HG02852 (cell line): ENCODE data around the gene ARHGAP31.
A peak's percentile ranks its signal among the peaks of the same experiment; 100 is the strongest.
"Not testable (repeated sequence)": the region's sequence is repeated elsewhere in the genome, so short reads cannot be mapped to it uniquely, and the experiment has no call there.

Experiments used
- ATAC-seq: cut with Tn5 transposase; IDR thresholded peaks from one replicate; pipeline ENCODE4 v1.9.1; 2021; ENCODE audit warnings: mild to moderate bottlenecking, moderate library complexity; ENCODE audit not compliant: unreplicated experiment

Gene ARHGAP31

DNA sequence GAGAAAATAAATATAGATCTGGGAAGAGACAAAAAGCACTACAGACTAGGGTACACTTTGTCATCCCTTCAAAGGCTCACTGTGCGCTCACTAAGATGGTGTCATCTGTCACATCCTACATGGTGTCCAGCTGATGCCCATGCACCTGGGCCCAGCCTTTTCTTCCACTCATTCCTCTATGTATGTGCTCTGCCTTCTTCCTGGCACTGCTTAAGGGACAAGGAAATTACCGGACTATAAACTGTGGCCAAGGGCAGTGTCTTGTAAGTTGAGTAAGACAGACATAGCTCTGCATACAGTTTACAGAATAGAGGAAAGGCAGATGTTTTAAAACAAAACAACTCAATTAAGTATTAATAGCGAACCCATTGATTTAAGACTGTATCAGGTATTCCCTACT lies 52.9 kb downstream of the ARHGAP31 start:
- ATAC-seq, result no peak

DNA sequence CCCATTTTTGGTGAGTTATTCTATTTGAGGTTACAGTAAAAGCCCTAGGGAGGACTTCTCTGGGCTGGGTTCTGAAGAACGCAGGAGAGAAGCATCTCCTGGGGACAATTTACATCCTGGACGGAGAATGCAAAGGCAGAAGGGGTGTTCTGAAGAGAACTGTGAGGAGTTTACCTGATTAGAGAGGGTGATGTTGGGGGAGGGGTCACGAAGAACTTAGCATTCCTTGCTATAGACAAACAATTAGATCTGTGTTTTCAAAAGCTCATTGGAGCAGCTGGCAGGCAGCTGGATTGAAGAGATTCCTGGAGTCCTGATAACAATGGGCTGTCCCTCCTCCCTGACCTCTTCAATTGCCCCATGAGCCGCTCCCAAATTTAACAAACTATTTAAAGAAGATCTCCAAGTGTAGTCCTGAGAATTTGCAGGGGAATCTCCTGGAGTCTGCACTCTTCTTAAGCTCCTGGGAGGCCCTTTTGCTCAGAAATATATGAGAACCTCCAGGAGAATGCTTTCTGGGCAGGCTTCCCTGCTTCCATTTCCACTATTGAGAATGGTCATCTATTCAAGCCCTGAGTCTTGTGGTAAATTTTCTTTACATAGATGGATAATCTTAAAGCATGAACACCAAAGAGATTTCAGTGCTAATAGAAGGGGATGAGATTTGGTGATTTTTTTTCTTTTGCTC lies 55.3 kb downstream of the ARHGAP31 start:
- no peak for ATAC-seq

DNA sequence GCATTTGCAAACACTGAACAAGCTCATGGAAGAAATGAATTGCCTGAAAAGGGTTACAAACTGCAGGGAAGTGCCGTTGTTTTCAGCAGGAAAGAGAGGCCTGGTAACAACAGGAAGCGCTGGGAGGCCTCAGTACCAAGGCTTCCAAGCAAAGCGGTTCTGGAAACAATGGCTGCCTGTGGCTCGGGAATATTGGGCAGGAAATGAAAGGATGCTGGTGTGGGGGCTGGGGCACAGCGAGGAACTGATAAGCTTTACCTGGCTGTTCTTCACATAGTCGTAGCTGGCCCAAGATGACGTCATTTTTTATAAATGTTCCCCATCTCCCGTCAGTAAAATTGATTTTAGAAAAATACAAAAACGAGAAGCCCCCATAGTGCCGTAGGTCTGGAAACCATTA lies 55.9 kb downstream of the ARHGAP31 start:
- ATAC-seq, result no peak

DNA sequence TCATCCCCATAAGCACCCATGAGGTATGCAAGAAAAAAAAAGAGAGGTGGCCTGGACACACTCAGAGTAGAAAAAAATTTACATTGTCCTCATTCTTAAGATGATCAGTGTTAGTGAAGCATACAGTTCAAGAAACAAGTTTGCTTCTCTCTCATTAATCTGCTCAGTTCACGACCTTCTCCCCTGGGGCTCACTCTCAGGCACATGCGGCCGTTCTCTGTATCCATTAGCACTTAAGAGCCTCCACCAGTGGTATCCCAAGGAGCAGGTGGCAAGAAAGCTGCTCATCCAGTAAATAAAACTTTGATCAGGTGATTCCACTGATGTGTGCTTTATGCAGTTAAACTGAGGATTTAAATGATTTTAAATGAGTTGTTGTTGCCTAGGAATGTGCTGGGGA lies 57.4 kb downstream of the ARHGAP31 start:
- no peak for ATAC-seq

DNA sequence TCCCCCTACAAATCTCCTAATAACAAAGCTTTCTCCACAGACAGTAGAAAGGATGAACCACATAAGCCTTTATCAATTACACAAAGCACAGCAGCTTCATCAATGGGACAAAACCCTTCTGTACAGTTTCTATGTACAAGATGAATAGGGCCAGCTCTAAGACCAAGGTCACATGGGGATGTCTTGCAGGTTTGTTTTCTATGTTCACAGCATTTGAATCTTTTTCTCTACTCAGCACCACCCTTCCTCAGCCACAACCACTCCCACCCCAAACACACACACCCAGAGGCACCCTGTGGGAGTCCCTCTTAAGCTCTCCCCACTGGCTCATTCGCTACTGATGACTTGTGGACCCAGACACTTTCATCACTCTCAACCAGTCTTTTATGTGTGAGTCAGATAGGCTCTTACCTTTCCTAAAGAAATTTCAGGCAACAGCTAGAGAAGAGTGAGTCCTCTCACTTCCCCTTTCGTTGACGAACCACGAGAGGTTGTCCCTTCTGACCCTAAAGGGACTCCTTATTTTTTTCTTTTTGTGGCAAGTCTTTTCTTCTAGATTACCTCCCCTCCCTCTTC lies 57.9 kb downstream of the ARHGAP31 start:
- peak; percentile 97 for ATAC-seq

DNA sequence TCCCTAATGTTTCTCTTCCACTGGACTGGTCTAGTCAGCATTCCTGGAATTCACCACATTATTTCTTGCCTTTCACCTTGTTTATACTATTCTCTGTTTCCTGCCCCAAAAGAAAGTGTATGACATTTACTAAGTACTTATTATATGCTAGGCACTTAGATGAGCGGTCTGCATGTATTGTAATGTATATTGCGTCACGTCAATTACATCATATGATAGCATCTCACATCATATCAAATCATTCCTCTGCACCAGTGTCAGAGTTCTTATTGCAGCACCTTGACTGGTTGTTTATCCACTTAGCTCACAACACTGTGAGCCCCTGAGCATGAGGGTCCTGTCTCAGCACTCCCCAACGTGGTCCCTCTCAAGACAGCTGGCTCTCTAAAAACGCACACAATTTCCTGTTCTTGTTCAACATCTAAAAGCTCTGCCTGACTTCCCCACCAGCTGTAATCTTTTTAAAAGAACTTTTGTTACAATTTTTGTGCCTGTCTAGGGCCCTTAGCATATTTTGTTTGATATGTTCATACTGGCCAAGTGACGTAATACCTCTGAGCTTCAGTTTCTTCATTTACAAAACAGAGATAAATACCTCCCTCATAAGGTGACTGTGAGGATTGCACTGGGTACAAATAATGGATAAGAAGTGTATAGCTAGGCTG lies 58.8 kb downstream of the ARHGAP31 start:
- no peak for ATAC-seq

DNA sequence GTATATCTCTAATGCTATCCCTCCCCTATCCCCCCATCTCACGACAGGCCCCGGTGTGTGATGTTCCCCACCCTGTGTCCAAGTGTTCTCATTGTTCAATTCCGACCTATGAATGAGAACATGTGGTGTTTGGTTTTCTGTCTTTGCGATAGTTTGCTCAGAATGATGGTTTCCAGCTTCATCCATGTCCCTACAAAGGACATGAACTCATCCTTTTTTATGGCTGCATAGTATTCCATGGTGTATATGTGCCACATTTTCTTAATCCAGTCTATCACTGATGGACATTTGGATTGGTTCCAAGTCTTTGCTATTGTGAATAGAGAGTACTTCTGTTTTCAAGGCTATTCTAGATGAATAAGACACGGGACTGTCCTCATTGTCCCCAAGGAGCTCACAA lies 61.4 kb downstream of the ARHGAP31 start:
- not testable (repeated sequence) for ATAC-seq

DNA sequence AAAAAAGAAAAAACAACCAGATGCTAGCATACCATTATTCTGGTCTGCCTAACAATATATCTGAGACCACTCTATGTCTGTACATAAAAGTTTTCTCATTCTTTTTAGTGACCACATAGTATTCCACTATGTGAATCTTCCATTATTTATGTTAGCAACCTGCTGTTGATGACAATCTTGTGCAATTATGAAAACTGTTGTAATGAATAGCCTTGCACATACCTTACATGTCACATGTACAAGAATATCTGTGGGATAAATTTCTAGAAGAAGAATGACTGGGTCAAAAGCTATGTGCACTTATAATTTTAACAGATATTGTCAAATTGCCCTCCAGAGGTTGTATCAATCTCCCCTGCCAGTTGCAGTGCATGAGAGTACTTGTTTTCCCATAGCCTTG lies 62.5 kb downstream of the ARHGAP31 start:
- ATAC-seq, result no peak

DNA sequence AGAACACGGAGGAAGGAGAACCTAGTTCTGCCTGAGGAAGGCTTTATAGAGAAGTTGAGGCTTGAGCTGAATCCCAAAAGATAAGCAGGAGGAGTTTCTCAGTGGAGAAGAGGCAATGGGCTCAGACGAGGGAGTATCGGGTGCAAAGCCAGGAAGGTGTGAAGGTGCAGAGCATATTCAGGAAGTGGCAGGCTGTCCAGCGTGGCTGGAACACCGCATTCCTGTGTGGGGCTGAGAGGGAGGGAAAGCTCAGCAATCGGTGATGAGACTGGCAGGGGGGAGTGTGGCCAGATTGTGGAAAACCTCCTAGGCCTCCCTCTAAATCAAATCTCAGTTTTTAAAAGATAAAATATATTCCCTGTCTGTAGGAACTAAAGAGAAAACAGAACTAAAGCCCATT lies 63.0 kb downstream of the ARHGAP31 start:
- ATAC-seq, result no peak

DNA sequence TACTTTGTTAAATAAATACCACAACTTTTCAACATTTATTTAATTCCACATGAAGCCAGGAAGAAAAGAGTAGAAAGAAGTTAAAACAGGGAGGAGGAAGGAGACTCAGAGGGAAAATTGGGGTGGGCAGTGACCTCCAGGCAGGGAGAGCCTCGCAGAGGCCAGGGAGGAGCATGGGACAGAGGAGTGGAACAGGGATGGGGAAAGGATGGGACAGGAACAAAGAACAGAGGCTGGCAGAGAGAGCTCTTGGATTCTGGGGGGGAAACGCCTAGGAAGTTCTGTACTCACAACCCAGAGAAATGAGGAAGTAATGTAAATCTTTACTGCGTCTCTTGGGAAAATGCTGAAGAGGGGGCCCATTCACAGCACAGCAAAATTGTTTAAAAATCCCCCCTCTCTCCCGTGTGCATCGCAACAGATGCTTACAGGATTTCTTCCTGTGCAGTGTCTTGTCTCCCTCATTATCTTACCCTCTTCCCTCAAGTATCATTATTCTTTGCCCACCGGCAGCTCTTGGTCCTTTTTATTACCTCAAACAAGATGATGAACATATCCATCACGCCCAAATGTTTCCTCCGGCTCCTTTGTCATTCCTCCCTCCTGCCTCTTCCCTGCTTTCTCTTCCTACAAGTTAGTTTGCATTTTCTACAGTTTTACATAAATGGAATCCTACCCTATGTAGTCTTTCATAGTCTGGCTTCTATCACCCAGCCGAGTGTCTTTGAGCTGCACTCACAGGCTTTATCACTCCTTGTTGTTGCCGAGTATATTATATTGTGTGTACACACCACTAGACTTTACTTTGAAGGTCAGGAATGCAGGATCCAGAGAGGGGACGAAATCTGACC lies 65.5 kb downstream of the ARHGAP31 start:
- ATAC-seq, result peak; percentile 75

DNA sequence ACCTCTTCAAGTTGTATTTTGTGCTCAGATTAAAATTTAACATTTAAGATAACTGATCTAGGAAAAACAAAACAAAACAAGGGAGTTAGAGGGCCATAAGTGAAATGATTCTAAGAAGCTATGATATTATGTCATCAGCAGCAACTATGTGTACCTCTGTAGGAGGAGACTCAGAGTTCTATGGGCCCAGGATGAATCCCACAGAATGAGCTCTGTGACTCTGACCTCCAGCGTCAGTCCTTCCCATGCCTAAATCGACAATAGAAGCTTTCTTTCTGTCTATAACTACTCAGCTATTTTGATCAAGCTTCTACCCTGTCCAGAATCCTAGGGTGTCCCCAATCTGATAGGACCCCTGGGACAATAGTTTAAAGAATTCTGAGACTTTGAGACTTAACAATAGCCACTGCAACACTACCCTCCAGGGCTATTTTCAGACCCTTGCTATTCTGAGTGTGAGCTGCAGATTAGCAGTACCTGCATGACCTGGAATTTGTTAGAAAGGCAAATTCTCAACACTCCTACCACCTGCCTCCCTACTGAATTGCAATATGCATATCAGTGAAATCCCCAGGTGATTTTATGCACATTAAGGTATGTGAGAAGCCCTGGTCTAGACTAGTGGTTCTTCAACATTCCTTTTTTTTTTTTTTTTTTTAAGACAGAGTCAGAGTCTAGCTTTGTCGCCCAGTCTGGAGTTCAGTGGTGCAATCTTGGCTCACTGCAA lies 66.7 kb downstream of the ARHGAP31 start:
- no peak for ATAC-seq

DNA sequence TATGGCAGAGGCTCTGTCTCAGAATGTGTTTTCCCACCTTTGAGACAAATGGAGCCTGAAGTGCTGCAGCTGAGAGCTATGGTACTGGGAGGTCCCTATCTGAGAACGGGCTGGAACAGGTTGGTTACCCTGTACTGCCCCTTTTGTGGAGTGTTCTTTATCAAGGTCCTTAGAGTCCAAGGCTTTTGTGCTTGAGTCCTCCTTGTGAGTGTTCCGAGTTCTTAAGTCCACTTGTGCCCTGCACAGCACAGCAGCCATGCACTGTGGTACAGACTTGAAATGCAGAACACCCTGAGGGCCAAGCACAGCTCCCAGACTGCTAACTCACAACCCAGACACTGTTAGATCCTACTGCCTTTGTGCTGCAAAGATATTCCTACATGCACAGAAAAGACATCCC lies 67.8 kb downstream of the ARHGAP31 start:
- ATAC-seq, result no peak

DNA sequence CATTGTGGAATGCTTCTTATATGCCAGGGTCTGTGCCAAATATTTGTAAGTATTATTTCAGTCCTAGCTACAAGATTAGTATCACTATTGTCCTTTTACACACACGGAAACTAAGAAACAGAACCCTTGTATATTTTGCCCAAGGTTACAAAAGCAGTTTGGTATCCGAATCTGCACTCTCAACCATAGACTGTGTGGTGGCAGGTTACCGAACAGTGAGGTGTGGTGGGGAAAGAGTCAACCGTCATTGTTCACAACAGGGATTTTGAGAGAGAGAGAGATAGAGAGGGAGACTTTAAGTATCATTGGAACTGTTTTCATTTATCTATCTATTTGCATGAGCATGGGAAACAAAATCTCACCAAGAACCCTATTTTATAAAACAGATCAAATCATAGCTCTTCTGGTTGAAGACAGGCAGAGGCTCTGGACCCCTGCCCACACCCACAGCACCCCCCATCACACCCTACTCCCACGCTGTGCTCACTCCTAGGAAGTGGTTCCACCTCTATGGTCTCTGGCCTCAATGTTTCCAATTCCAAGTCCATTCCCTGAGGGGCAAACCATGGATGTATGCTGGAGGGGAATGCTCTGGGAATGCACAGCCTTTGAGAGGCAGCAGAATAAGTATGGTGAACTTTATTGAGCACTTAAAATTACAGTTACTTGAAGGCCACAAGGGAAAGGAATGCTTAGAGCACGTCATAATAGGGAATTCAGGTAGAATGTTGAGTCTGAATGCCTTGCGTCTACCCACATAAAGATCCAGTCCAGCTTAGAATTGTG lies 69.0 kb downstream of the ARHGAP31 start:
- ATAC-seq, result no peak

DNA sequence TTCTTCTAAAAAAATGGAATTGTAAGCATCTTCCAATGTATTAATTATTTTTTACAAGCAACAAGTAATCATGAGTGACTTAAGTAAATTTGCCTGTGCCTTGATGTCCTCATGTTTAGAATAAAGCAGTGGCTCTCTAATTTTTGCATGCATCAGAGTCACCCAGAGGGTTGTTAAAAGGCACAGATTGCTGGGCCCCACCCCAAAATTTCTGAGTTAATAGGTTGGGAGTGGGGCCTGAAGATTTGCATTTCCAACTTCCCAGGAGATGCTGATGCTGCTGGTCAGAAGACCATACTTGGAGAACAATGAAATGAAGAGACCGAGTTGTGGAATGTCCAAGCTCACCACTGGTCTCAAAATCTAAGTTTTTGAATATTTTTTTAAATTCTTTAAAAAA lies 70.2 kb downstream of the ARHGAP31 start:
- ATAC-seq, result no peak

DNA sequence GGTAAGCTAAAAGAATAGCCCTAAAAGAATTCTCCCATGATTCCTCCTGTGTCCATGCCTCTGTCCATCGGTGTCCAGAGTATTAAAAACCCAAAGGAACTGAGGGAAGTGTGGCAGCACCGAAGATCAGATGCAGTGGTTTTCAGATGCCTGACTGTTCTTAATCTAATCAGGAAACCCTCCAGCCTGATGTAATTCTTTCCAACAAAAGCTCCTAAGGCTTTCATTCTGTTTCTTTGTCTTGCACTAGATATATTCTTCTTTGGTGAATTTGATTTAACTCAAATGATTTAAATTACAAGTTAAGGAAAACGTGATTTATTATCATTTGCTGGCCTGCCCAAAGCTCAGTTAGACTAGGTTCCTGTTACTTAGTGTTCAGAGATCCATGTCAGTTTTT lies 71.2 kb downstream of the ARHGAP31 start:
- no peak for ATAC-seq

DNA sequence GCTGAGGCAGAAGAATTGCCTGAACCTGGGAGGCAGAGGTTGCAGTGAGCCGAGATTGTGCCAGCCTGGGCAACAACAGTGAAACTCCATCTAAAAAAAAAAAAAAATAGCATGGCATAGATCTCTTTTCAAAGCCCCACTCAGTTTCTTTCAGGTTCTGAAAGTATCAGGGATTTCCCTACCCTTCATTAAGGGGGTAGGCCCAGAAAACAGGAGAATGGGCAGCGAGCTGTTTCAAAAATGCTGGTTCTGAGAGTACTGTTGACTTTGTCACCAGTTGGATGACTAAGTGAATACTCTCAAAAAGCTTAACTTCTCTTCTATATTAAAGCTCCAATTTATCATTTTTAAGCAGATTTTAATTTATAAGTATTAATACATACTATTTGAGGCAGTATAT lies 72.8 kb downstream of the ARHGAP31 start:
- no peak for ATAC-seq

DNA sequence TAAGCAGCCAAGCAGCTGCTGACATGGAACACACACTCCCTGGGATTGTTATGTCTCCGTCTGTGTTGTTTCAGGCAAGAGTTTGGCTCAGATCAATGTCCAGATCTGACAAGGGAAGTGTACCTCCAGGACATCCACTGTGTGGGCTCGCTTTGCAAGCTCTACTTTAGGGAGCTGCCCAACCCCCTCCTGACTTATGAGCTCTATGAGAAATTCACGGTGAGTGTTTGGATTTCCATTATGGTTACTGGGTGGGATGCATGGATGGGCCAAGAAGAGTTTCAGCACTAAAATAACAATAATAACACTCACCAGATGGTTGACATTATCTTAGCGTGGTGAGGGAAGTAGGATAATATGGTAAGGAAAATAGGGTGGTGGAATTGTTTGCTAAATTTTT lies 74.1 kb downstream of the ARHGAP31 start:
- ATAC-seq, result no peak

DNA sequence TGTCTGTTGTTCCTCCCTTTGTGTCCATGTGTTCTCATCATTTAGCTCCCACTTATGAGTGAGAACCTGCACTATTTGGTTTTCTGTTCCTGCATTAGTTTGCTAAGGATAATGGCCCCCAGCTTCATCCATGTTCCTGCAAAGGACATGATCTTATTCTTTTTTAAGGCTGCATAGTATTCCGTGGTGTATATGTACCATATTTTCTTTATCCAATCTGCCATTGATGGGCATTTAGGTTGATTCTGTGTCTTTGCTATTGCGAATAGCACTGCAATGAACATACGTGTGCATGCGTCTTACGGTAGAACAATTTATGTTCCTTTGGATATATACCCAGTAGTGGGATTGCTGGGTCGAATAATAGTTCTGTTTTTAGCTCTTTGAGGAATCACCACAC lies 77.6 kb downstream of the ARHGAP31 start:
- ATAC-seq, result not testable (repeated sequence)

DNA sequence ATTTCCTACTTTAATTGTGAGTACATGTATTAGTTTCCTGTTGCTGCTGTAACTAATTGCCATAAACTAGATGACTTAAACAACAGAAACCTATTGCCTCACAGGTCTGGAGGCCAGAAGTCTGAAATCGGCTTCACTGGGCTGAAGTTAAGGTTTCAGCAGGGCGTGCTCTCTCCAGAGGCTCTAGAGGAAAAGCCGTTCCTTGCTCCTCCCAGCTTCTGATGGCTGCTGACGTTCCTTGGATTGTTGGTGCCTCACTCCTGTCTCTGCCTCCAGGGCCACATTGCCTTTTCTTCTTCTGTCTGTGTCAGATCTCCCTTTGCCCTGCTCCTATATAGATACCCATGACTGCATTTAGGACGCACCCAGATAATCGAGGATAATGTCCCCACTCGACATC lies 80.9 kb downstream of the ARHGAP31 start:
- ATAC-seq, result no peak

DNA sequence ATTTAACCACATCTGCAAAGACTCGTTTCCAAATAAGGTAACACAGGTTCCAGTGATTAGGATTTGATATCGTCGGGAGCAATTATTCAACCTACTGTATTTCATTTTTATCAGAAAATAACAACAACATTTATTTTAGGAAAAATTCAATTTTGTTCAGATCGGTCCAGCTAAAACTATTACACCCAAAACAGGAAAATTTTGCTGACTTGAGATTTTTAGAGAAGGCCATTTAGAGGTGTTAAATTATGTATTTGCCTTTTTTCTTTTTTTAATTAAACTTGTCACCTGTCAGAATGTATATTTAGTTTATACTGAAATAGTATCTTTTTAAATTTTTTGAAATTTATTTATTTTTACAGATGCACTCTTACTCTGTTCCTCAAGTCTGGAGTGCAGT lies 81.3 kb downstream of the ARHGAP31 start:
- no peak for ATAC-seq
